Fibroblast of lung (primary cell): ENCODE measurements around the gene TRAP1. TPM values are rescaled to one million over a fixed set of nuclear protein-coding genes. Genes with fewer than 3 reads are reported as not detected.

ENCODE experiments used
- DNase-seq, 2 donors: peaks; one replicate each; pipeline versions ENCODE4 v3.0.0 to v3.0.0-alpha.2; 2010; ENCODE audit warnings: low read depth in 2 of 2
- H2AFZ ChIP-seq: 2 replicates; pipeline ENCODE4 v1.5.1; 2012; ENCODE audit warnings: low read length, control low read depth, inconsistent platforms
- H3K27ac ChIP-seq: 2 replicates; pipeline ENCODE4 v1.5.1; 2011; ENCODE audit warnings: low read length, control low read depth; ENCODE audit not compliant: insufficient read depth
- H3K27me3 ChIP-seq: 2 replicates; pipeline ENCODE4 v1.5.1; 2011; ENCODE audit warnings: mild to moderate bottlenecking, low read length; ENCODE audit not compliant: control insufficient read depth, insufficient read depth
- H3K36me3 ChIP-seq: 2 replicates; pipeline ENCODE4 v1.5.1; 2011; ENCODE audit warnings: low read length; ENCODE audit not compliant: control insufficient read depth, insufficient read depth
- H3K4me1 ChIP-seq: 2 replicates; pipeline ENCODE4 v1.5.1; 2011; ENCODE audit warnings: low read length; ENCODE audit not compliant: control insufficient read depth, insufficient read depth; ENCODE audit errors: extremely low read depth
- H3K4me2 ChIP-seq: 2 replicates; pipeline ENCODE4 v1.5.1; 2011; ENCODE audit warnings: low read length, control low read depth; ENCODE audit not compliant: insufficient read depth; ENCODE audit errors: extremely low read depth
- H3K4me3 ChIP-seq, 4 experiments: fragments of 200-600 bp in 1 of 4; sonication (generic) in 1 of 4; replicated peaks in 1 of 4; 2 replicates each; pipeline ENCODE4 v1.5.1; 2011 to 2016; ENCODE audit warnings: low read length in 4 of 4, low read depth in 3 of 4, mild to moderate bottlenecking in 3 of 4, control low read depth in 2 of 4, inconsistent platforms in 1 of 4, mixed read lengths in 1 of 4; ENCODE audit not compliant: insufficient read depth in 1 of 4; ENCODE audit errors: control extremely low read depth in 1 of 4
- H3K79me2 ChIP-seq: 2 replicates; pipeline ENCODE4 v1.5.1; 2012; ENCODE audit warnings: mild to moderate bottlenecking, low read length, inconsistent platforms; ENCODE audit not compliant: control insufficient read depth, insufficient read depth
- H3K9ac ChIP-seq: 2 replicates; pipeline ENCODE4 v1.5.1; 2011; ENCODE audit warnings: mild to moderate bottlenecking, low read length, control low read depth; ENCODE audit not compliant: insufficient read depth
- H3K9me3 ChIP-seq: 2 replicates; pipeline ENCODE4 v1.5.1; 2012; ENCODE audit warnings: low read depth, low read length; ENCODE audit not compliant: control insufficient read depth, insufficient read depth
- H4K20me1 ChIP-seq: 2 replicates; pipeline ENCODE4 v1.5.1; 2011; ENCODE audit warnings: low read length; ENCODE audit not compliant: control insufficient read depth, insufficient read depth; ENCODE audit errors: extremely low read depth
- EZH2 ChIP-seq: IDR thresholded peaks from 2 replicates; pipeline ENCODE4 v1.5.1; 2012; ENCODE audit warnings: low read length, control low read depth, mild to moderate bottlenecking; ENCODE audit errors: missing control alignments
- polyA plus RNA-seq, 2 donors: library from polyadenylated mRNA; depleted of rRNA in 1 of 2; stranded (reverse) in 1 of 2; unstranded in 1 of 2; fragments of >200 nt; gene quantifications; 2 replicates each; pipeline ENCODE4 v1.2.1, GENCODE V29; 2011 to 2012; ENCODE audit warnings: missing spikeins in 1 of 2
- total RNA-seq: library from RNA; depleted of rRNA; stranded (reverse); fragments of >200 nt; gene quantifications from 2 replicates; pipeline ENCODE4 v1.2.1, GENCODE V29; 2014
- TF ChIP-seq, protein P1 (sequence below), 2 donors: IDR thresholded peaks in 1 of 2; conservative IDR thresholded peaks in 1 of 2; 1 replicate in 1 of 2; 2 replicates in 1 of 2; pipeline ENCODE4 v1.5.1; 2011 to 2012; ENCODE audit warnings: low read length in 2 of 2, control low read depth in 1 of 2, inconsistent platforms in 1 of 2, low read depth in 1 of 2, mild to moderate bottlenecking in 1 of 2

The TRAP1 gene
- total and polyA plus RNA-seq, 2 donors (not counting 1 experiment from before 2014, with no cell fraction given), result 52.1 to 97.8 TPM

DNA sequence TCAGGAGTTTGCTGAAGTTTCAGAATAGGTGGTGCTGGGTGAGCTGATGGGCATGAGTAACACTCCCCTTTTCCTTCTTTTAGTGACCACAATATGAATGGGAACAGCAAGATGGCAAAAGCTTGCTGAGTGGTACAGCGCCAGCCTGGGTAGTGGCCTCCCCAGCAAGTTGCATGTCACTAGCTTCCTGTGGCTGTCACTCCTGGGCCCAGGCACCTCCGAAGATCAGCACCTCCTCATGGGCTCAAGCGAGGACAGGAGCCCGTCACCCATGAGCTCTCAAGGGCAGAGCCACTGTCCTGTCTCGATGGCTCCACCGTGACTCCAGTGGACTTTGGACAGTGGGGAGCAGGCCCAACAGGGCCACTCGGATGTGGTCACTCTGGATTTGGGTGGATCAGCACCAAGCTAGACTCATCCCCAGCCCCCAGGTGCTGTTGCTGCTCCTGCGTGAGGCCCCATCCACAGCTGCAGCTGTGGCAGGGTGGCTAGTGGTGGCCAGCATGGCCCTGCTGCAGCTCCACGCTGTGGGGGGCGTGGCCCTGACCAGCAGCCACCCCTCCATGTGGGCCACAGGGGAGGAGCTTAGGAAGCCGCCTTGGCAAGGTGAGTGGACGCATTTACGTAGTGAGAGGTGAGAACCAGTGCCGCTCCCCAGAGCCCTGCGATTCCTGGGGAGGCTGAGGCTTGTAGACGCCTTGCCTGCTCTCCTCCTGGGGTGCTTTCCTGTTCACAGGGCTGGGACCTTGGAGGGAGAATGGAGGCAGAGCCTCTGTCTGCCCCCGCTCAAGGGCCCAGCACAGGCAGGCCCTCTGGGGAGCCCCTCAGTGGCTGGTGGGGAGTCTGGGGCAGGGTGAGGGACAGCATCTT is 76.5 kb downstream of the TRAP1 start:
- H3K4me2 ChIP-seq, result no peak overlapping the region
- no peak overlapping the region for H3K27ac ChIP-seq

DNA sequence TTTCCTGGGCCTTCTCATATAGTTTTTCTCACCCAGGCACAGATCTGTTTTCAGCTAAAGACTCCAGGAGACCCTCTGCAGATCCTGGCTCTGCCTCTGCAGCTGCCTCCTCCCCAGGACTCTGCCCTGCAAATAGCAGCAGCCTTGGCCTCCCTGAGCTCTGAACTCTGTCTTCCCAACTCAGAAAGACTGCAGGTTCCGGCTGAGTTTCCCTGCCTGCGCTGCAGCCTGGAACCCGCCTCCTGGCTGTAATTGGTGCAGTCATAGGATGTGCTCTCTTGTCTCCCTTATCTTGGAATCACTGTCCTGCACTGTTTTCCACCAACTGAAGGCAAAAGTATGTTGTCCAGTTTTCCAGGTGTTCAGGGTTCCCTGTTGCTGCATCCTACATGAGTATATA is 77.1 kb downstream of the TRAP1 start:
- no peaks in the 10 kb centered on the region for H4K20me1 ChIP-seq
- H3K4me2 ChIP-seq, result no peak overlapping the region
- no peak overlapping the region for H3K27ac ChIP-seq
- H3K4me1 ChIP-seq, result no peaks in the 10 kb centered on the region
- no peak overlapping the region for H3K4me3 ChIP-seq
- TF ChIP-seq, protein P1, sequence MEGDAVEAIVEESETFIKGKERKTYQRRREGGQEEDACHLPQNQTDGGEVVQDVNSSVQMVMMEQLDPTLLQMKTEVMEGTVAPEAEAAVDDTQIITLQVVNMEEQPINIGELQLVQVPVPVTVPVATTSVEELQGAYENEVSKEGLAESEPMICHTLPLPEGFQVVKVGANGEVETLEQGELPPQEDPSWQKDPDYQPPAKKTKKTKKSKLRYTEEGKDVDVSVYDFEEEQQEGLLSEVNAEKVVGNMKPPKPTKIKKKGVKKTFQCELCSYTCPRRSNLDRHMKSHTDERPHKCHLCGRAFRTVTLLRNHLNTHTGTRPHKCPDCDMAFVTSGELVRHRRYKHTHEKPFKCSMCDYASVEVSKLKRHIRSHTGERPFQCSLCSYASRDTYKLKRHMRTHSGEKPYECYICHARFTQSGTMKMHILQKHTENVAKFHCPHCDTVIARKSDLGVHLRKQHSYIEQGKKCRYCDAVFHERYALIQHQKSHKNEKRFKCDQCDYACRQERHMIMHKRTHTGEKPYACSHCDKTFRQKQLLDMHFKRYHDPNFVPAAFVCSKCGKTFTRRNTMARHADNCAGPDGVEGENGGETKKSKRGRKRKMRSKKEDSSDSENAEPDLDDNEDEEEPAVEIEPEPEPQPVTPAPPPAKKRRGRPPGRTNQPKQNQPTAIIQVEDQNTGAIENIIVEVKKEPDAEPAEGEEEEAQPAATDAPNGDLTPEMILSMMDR (conservative IDR thresholded peaks at IDR 0.05 in 1 of 2, IDR thresholded peaks at IDR 0.05 in 1 of 2; ENCODE audit: low read depth in 1 of 2, low read length in 2 of 2), result no peak
- TF ChIP-seq EZH2, result no peak
- H3K36me3 ChIP-seq, result peaks cover 5% of the 10 kb centered on the region
- no peak for DNase-seq
- no peaks in the 10 kb centered on the region for H3K79me2 ChIP-seq
- no peak overlapping the region for H3K9ac ChIP-seq
- H3K9me3 ChIP-seq, result no peaks in the 10 kb centered on the region
- H3K27me3 ChIP-seq, result no peaks in the 10 kb centered on the region
- H2AFZ ChIP-seq, result no peak overlapping the region

More for the DNA sequence above, 76.5 kb downstream of the TRAP1 start:
- Histone ChIP-seq H3K4me1 (no peaks in the 10 kb centered on the region), H3K9me3 (no peaks in the 10 kb centered on the region), H3K4me3 (no peak overlapping the region), H4K20me1 (no peaks in the 10 kb centered on the region), H2AFZ (no peak overlapping the region), H3K36me3 (peaks cover 5% of the 10 kb centered on the region), H3K9ac (no peak overlapping the region), H3K79me2 (no peaks in the 10 kb centered on the region), H3K27me3 (no peaks in the 10 kb centered on the region)
- DNase-seq, result no peak
- TF ChIP-seq EZH2, result no peak
- TF ChIP-seq, protein P1 (conservative IDR thresholded peaks at IDR 0.05 in 1 of 2, IDR thresholded peaks at IDR 0.05 in 1 of 2; ENCODE audit: low read depth in 1 of 2, low read length in 2 of 2), result no peak

DNA sequence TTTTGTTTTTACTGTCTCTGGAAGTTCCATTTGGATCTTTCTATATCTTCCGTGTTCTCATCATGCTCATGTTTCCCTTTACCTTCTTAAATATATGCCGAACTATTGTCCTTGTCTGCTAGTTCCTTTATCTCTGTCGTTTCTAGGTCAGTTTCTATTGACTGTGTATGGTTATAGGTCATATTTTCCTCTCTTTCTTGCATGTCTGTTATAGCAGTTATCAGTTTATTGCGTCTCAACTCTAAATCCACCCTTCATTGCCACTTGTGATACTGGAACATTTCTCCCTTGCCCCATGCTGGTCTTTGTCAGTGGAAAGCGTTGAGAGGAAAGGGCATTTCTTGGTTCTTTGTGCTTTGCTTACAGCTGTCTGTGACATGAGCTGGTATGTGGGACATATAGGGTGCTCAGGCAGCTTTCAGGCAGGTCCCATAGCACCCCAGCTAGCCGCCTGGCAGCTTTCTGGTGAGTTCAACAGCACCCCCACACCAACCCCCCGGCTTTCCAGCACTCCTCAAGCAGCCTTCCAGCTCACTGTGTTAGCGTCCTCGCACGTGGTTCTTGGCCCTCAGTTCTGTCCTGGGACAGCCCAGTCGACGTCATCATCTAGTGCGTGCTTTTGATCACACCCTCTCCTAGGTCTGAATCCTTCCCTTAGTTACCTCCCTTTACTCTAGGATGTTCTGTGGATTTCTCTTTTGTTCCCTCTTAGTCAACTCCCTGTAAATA is 78.2 kb downstream of the TRAP1 start:
- no peak for TF ChIP-seq EZH2
- TF ChIP-seq, protein P1 (conservative IDR thresholded peaks at IDR 0.05 in 1 of 2, IDR thresholded peaks at IDR 0.05 in 1 of 2; ENCODE audit: low read depth in 1 of 2, low read length in 2 of 2), result no peak
- H3K36me3 ChIP-seq, result peaks cover 5% of the 10 kb centered on the region
- H2AFZ ChIP-seq, result no peak overlapping the region
- no peak overlapping the region for H3K9ac ChIP-seq
- no peaks in the 10 kb centered on the region for H3K27me3 ChIP-seq
- H3K4me3 ChIP-seq, result no peak overlapping the region
- no peaks in the 10 kb centered on the region for H3K79me2 ChIP-seq
- H4K20me1 ChIP-seq, result no peaks in the 10 kb centered on the region
- H3K9me3 ChIP-seq, result no peaks in the 10 kb centered on the region
- H3K4me1 ChIP-seq, result no peaks in the 10 kb centered on the region
- no peak overlapping the region for H3K4me2 ChIP-seq
- no peak for DNase-seq
- H3K27ac ChIP-seq, result no peak overlapping the region
